IMR-90 (cell line): Measurements from ENCODE around the gene RABGGTA. TPM values are rescaled to one million over a fixed set of nuclear protein-coding genes. Genes with fewer than 3 reads are reported as not detected.

Experiments
- ATAC-seq: fragments of 200-7000 bp; cut with Tn5 transposase; 2 replicates; pipeline ENCODE4 v1.9.1; 2020; ENCODE audit warnings: low read depth, mild to moderate bottlenecking, moderate library complexity
- BruUV-seq: library from RNA; stranded (reverse); fragments of 400-500 nt; replicated peaks from 2 replicates; lab custom pipeline; 2021; lab: Mats Ljungman, UMichigan
- CTCF ChIA-PET: fragments of 300-600 bp; formaldehyde crosslinking; extraction: SDS; loops from one replicate; lab custom pipeline; 2021; ENCODE audit warnings: antibody characterized with exemption; lab: Yijun Ruan, JAX
- POLR2A ChIA-PET: fragments of 300-600 bp; sonication (Branson Sonifier 250); formaldehyde crosslinking; loops from one replicate; lab custom pipeline; 2022; ENCODE audit warnings: antibody characterized with exemption; ENCODE audit not compliant: unreplicated experiment; lab: Charles Lee
- DNase-seq: peaks from one replicate; pipeline ENCODE4 v3.0.0; 2013
- H2AFZ ChIP-seq: replicated peaks from 2 replicates; pipeline ENCODE3; 2013; ENCODE audit warnings: low read length, mild to moderate bottlenecking; ENCODE audit not compliant: poor library complexity
- H2AK5ac ChIP-seq: 2 replicates; pipeline ENCODE4 v1.6.1; 2013; ENCODE audit warnings: low read depth, low read length, inconsistent platforms
- H2AK9ac ChIP-seq: replicated peaks from 2 replicates; pipeline ENCODE3; 2013; ENCODE audit warnings: mild to moderate bottlenecking, low read depth, low read length, moderate library complexity; ENCODE audit not compliant: poor library complexity
- H2BK120ac ChIP-seq: 2 replicates; pipeline ENCODE4 v1.6.1; 2013; ENCODE audit warnings: low read depth, low read length, inconsistent platforms
- H2BK15ac ChIP-seq: 3 replicates; pipeline ENCODE4 v1.6.1; 2013; ENCODE audit warnings: low read depth, low read length, inconsistent platforms
- H2BK20ac ChIP-seq: 2 replicates; pipeline ENCODE4 v1.6.1; 2013; ENCODE audit warnings: low read depth, mild to moderate bottlenecking, inconsistent platforms, low read length, moderate library complexity
- H2BK5ac ChIP-seq: 2 replicates; pipeline ENCODE4 v1.6.1; 2013; ENCODE audit warnings: mild to moderate bottlenecking, low read depth, low read length, inconsistent platforms; ENCODE audit not compliant: poor library complexity, severe bottlenecking
- H3K14ac ChIP-seq: replicated peaks from 2 replicates; pipeline ENCODE4 v1.6.1; 2013; ENCODE audit warnings: low read depth, low read length, inconsistent platforms
- H3K18ac ChIP-seq: 2 replicates; pipeline ENCODE4 v1.6.1; 2013; ENCODE audit warnings: low read depth, low read length, control low read depth
- H3K23ac ChIP-seq: 2 replicates; pipeline ENCODE4 v1.6.1; 2013; ENCODE audit warnings: low read depth, low read length, inconsistent platforms
- H3K27ac ChIP-seq: 2 replicates; pipeline ENCODE4 v1.5.1; 2013; ENCODE audit warnings: mild to moderate bottlenecking, control low read depth, low read length; ENCODE audit not compliant: insufficient read depth
- H3K27me3 ChIP-seq: 2 replicates; pipeline ENCODE4 v1.6.1; 2013; ENCODE audit warnings: low read length; ENCODE audit not compliant: control insufficient read depth, insufficient read depth
- H3K36me3 ChIP-seq: 2 replicates; pipeline ENCODE4 v1.6.1; 2013; ENCODE audit warnings: low read length, mixed read lengths; ENCODE audit not compliant: control insufficient read depth, insufficient read depth
- H3K4ac ChIP-seq: 2 replicates; pipeline ENCODE4 v1.6.1; 2013; ENCODE audit warnings: low read depth, low read length, inconsistent platforms
- H3K4me1 ChIP-seq: 2 replicates; pipeline ENCODE4 v1.6.1; 2013; ENCODE audit warnings: low read length, mixed read lengths; ENCODE audit not compliant: control insufficient read depth, insufficient read depth
- H3K4me2 ChIP-seq: 2 replicates; pipeline ENCODE4 v1.6.1; 2013; ENCODE audit warnings: low read depth, mild to moderate bottlenecking, control low read depth, low read length, moderate library complexity
- H3K4me3 ChIP-seq: 2 replicates; pipeline ENCODE4 v1.5.1; 2013; ENCODE audit warnings: low read depth, mild to moderate bottlenecking, control low read depth, low read length, moderate library complexity; ENCODE audit not compliant: insufficient read depth
- H3K56ac ChIP-seq: 2 replicates; pipeline ENCODE4 v1.6.1; 2013; ENCODE audit warnings: low read length, inconsistent platforms; ENCODE audit not compliant: insufficient read depth; ENCODE audit errors: extremely low read depth
- H3K79me1 ChIP-seq, 2 experiments: 2 replicates each; pipeline ENCODE4 v1.6.1; 2013; ENCODE audit warnings: low read length in 2 of 2, inconsistent platforms in 1 of 2, low read depth in 1 of 2
- H3K9ac ChIP-seq: 2 replicates; pipeline ENCODE4 v1.6.1; 2013; ENCODE audit warnings: low read depth, low read length, control low read depth
- H3K9me1 ChIP-seq: 2 replicates; pipeline ENCODE4 v1.6.1; 2013; ENCODE audit warnings: low read length, inconsistent platforms; ENCODE audit not compliant: insufficient read depth
- H3K9me3 ChIP-seq: 2 replicates; pipeline ENCODE4 v1.6.1; 2013; ENCODE audit warnings: low read length; ENCODE audit not compliant: control insufficient read depth, insufficient read depth
- H4K20me1 ChIP-seq: 2 replicates; pipeline ENCODE4 v1.6.1; 2013; ENCODE audit warnings: low read length, inconsistent platforms; ENCODE audit not compliant: insufficient read depth
- H4K5ac ChIP-seq: 2 replicates; pipeline ENCODE4 v1.6.1; 2013; ENCODE audit warnings: mild to moderate bottlenecking, low read depth, low read length, control low read depth
- H4K8ac ChIP-seq, 2 experiments: 2 replicates each; pipeline ENCODE4 v1.6.1; 2013; ENCODE audit warnings: low read depth in 2 of 2, low read length in 2 of 2, control low read depth in 1 of 2, inconsistent platforms in 1 of 2
- H4K91ac ChIP-seq: 2 replicates; pipeline ENCODE4 v1.6.1; 2013; ENCODE audit warnings: low read depth, low read length, inconsistent platforms; ENCODE audit not compliant: insufficient read depth
- CEBPB ChIP-seq: IDR thresholded peaks from 2 replicates; pipeline ENCODE4 v1.6.1; 2012; ENCODE audit warnings: low read depth, low read length, improper control_type of control experiment
- FOS ChIP-seq: fragments of 150-350 bp; IDR thresholded peaks from 2 replicates; pipeline ENCODE4 v1.6.1; 2016; ENCODE audit warnings: low read depth, low read length
- MAFK ChIP-seq: IDR thresholded peaks from 2 replicates; pipeline ENCODE4 v1.6.1; 2012; ENCODE audit warnings: low read depth, low read length, improper control_type of control experiment
- MXI1 ChIP-seq: IDR thresholded peaks from 2 replicates; pipeline ENCODE4 v1.6.1; 2012; ENCODE audit warnings: low read depth, mild to moderate bottlenecking, low read length, moderate library complexity, borderline replicate concordance
- NFE2L2 ChIP-seq: fragments of 150-350 bp; IDR thresholded peaks from 2 replicates; pipeline ENCODE4 v1.6.1; 2016; ENCODE audit warnings: low read depth, mild to moderate bottlenecking, low read length
- POLR2A ChIP-seq: IDR thresholded peaks from 2 replicates; pipeline ENCODE4 v1.6.1; 2012; ENCODE audit warnings: mild to moderate bottlenecking, low read depth, low read length
- RAD21 ChIP-seq: IDR thresholded peaks from 2 replicates; pipeline ENCODE4 v1.6.1; 2012; ENCODE audit warnings: low read length, improper control_type of control experiment
- RCOR1 ChIP-seq: IDR thresholded peaks from 2 replicates; pipeline ENCODE4 v1.6.1; 2012; ENCODE audit warnings: mild to moderate bottlenecking, low read length, improper control_type of control experiment; ENCODE audit not compliant: insufficient replicate concordance
- RFX5 ChIP-seq: IDR thresholded peaks from 2 replicates; pipeline ENCODE4 v1.8.0; 2012; ENCODE audit warnings: low read depth, mild to moderate bottlenecking, low read length, moderate library complexity
- SMC3 ChIP-seq: fragments of 150-350 bp; IDR thresholded peaks from 2 replicates; pipeline ENCODE4 v1.6.1; 2016; ENCODE audit warnings: low read depth, mild to moderate bottlenecking, antibody characterized with exemption, low read length, moderate library complexity
- WGBS, 2 experiments: methylation state at CpG; one replicate each; pipeline versions ENCODE4 v1.1.5 to v1.1.7; 2013; ENCODE audit warnings: missing lambda C conversion rate in 2 of 2; ENCODE audit not compliant: insufficient read length in 1 of 2; ENCODE audit errors: extremely low coverage in 2 of 2; 5-methylcytosine and 5-hydroxymethylcytosine counted together
- dilution Hi-C: fragments of 300-500 bp; cut with HindIII; formaldehyde crosslinking; loops from one replicate; pipeline ENCODE4 v1.14.3; 2018; ENCODE audit warnings: low sequenced_read_pairs; ENCODE audit not compliant: unreplicated experiment
- in situ Hi-C: fragments of 300-500 bp; cut with MboI; formaldehyde crosslinking; loops from 3 replicates; pipeline ENCODE4 v1.14.3; 2019; ENCODE audit warnings: low sequenced_read_pairs, inconsistent platforms, mixed read lengths
- intact Hi-C: fragments of 100-400 bp; cut with micrococcal nuclease; formaldehyde crosslinking; loops from 2 replicates; pipeline ENCODE4 v1.10.0; 2022
- polyA plus RNA-seq, 3 experiments: library from polyadenylated mRNA; depleted of rRNA; stranded (reverse); fragments of >200 nt; gene quantifications; 2 replicates each; pipeline ENCODE4 v1.2.3, GENCODE V29; 2012; ENCODE audit warnings: low replicate concordance in 1 of 3
- total RNA-seq: library from RNA; depleted of rRNA; stranded (reverse); fragments of >200 nt; gene quantifications from 2 replicates; pipeline ENCODE4 v1.2.3, GENCODE V29; 2012
- TF ChIP-seq, protein P1 (sequence below): conservative IDR thresholded peaks from 2 replicates; pipeline ENCODE4 v1.5.1; 2012; ENCODE audit warnings: mild to moderate bottlenecking, low read depth, low read length, improper control_type of control experiment
- TF ChIP-seq, protein P2 (sequence below): fragments of 150-350 bp; IDR thresholded peaks from 2 replicates; pipeline ENCODE4 v1.6.1; 2017; ENCODE audit warnings: mild to moderate bottlenecking, antibody characterized with exemption, low read length, low read depth
- TF ChIP-seq, protein P3 (sequence below): fragments of 150-350 bp; IDR thresholded peaks from 2 replicates; pipeline ENCODE4 v1.6.1; 2016; ENCODE audit warnings: low read depth, mild to moderate bottlenecking, low read length, moderate library complexity, borderline replicate concordance

The RABGGTA gene
- total and polyA plus RNA-seq, 2 of the 4 experiments (the other 2 are of a cell fraction), result 25.6 to 55.6 TPM

DNA sequence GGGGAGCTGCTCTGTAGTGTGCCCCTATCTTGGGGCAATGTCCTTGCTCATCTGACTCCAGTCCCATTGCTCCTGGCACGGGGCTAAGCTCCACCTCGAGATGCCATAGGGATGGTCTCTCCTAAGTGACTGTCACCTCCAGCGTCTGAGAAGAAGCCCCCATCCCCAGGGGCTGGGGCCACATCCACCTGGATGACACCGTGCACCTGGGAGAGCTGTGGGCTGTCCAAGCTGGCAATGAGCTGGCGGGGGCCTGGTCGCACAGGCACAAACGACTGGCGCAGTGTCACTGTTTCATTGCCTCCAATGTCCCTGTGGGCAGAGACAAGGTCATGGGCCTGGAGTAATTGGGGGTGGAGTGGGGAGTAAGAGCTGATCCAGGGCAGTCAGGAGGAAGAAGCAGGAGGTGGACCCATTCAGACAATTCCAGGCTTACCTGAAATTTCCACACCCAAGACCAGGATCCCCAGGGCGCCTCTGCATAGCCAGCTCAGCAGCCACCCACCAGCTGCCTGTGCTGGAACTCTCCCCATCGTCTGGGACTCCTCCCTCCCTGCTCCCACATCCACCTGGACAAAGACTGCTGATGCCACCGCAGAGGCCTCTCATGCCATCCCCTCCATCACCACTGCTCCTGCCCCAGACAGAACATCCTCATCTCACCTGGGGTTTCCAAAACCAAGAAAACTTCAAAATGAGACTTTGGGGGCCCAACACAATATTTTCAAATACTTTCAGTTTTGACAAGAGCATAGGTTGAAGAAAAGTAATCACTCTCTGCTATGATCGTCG lies 22.0 kb downstream of the RABGGTA start:
- Histone ChIP-seq H3K4ac (no peak overlapping the region), H2BK20ac (no peak overlapping the region), H2BK5ac (no peak overlapping the region), H4K91ac (no peak overlapping the region), H4K8ac (no peak overlapping the region), H3K79me1 (no peaks in the 10 kb centered on the region), H3K23ac (no peak overlapping the region), H3K9ac (no peak overlapping the region), H2BK120ac (no peak overlapping the region), H3K4me2 (no peak overlapping the region), H3K9me3 (no peaks in the 10 kb centered on the region), H3K27ac (no peak overlapping the region), H2AK5ac (no peak overlapping the region), H2BK15ac (no peak overlapping the region), H2AFZ (peak overlapping the region; percentile 24), H3K9me1 (peaks cover 25% of the 10 kb centered on the region), H2AK9ac (no peak overlapping the region), H3K36me3 (no peaks in the 10 kb centered on the region; the same call in 1 of the 2 replicates), H3K56ac (no peak overlapping the region), H3K4me1 (peaks cover 13% of the 10 kb centered on the region), H4K5ac (no peak overlapping the region), H4K20me1 (no peaks in the 10 kb centered on the region), H3K27me3 (no peaks in the 10 kb centered on the region), H3K14ac (no peak overlapping the region), H3K4me3 (no peak overlapping the region), H3K18ac (no peak overlapping the region)
- dilution Hi-C loops, result no loop called here
- no peak for DNase-seq
- intact Hi-C loops, result no loop called here
- ChIA-PET POLR2A (no interaction called here), CTCF (no interaction called here)
- in situ Hi-C loops, result no loop called here
- 74% methylated on average over 8 of the region's 13 CpGs; no CpG with 5 or more reads in 1 of the 2 experiments for WGBS, 2 experiments
- BruUV-seq, result no TSS peak
- ATAC-seq, result no peak
- no peak for TF ChIP-seq MXI1
- TF ChIP-seq, protein P1, sequence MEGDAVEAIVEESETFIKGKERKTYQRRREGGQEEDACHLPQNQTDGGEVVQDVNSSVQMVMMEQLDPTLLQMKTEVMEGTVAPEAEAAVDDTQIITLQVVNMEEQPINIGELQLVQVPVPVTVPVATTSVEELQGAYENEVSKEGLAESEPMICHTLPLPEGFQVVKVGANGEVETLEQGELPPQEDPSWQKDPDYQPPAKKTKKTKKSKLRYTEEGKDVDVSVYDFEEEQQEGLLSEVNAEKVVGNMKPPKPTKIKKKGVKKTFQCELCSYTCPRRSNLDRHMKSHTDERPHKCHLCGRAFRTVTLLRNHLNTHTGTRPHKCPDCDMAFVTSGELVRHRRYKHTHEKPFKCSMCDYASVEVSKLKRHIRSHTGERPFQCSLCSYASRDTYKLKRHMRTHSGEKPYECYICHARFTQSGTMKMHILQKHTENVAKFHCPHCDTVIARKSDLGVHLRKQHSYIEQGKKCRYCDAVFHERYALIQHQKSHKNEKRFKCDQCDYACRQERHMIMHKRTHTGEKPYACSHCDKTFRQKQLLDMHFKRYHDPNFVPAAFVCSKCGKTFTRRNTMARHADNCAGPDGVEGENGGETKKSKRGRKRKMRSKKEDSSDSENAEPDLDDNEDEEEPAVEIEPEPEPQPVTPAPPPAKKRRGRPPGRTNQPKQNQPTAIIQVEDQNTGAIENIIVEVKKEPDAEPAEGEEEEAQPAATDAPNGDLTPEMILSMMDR, result no peak
- no peak for TF ChIP-seq FOS
- no peak for TF ChIP-seq POLR2A
- no peak for TF ChIP-seq CEBPB
- no peak for TF ChIP-seq RAD21
- TF ChIP-seq NFE2L2, result no peak
- TF ChIP-seq, protein P2, sequence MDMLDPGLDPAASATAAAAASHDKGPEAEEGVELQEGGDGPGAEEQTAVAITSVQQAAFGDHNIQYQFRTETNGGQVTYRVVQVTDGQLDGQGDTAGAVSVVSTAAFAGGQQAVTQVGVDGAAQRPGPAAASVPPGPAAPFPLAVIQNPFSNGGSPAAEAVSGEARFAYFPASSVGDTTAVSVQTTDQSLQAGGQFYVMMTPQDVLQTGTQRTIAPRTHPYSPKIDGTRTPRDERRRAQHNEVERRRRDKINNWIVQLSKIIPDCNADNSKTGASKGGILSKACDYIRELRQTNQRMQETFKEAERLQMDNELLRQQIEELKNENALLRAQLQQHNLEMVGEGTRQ, result no peak
- TF ChIP-seq, protein P3, sequence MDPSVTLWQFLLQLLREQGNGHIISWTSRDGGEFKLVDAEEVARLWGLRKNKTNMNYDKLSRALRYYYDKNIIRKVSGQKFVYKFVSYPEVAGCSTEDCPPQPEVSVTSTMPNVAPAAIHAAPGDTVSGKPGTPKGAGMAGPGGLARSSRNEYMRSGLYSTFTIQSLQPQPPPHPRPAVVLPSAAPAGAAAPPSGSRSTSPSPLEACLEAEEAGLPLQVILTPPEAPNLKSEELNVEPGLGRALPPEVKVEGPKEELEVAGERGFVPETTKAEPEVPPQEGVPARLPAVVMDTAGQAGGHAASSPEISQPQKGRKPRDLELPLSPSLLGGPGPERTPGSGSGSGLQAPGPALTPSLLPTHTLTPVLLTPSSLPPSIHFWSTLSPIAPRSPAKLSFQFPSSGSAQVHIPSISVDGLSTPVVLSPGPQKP, result no peak
- TF ChIP-seq RFX5, result no peak
- no peak for TF ChIP-seq SMC3
- TF ChIP-seq MAFK, result no peak
- TF ChIP-seq RCOR1, result no peak
